Colon (tissue), 2 donors: Measurements from ENCODE around the gene CASP6.

Experiments used
- FAIRE-seq: peaks from 2 replicates; lab custom pipeline; 2012; peaks lifted over from hg19 to GRCh38; lab: Jason Lieb, UNC
- donor health status: control.
- donor health status: control.

Gene CASP6

DNA sequence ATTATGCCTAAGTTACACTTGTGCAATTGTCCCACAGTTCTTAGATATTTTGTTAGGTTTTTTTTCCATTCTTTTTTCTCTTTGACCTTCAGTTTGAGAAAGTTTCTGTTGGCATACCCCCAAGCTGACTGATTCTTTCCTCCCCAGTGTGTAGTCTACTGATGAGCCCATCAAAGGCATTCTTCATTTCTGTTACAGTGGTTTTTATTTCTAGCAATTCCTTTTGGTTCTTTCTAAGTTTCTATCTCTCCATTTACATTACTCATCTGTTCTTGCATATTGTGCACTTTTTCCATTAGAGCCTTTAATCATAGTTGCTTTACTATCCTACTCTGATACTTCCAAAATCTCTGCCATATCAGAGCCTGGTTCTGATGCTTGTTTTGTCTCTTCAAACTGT, 31.9 kb downstream of the CASP6 start:
- no peak for FAIRE-seq

DNA sequence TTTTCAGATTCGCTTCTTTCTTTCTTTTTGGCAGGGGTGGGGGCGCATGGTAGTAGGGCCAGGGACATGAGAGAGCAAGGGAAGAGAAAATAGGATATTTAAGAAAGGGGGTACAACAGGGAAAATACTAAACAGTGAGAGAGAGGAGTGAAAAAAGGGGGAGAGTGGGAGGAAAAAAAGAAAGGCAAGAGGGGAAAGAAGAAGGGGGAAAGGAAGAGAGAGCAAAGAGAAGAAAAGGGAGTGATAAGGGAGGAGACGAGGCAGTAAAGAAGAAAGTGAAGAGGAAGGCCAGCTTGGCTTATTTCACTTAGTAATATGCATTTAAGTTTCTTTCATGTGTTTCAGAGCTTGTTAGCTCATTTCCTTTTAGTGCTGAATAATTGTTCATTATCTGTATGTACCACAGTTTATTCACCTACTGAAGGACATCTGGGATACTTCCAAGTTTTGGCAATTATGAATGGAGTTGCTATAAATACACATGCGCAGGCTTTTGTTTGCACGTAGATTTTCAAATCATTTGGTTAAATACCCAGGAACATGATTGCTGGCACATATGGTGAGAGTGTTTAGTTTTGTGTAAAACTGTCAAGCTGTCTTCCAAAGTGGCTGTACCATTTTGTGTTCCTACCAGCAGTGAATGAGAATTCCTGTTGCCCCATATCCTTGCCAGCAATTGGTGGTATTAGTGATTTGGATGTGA, 37.3 kb downstream of the CASP6 start:
- no peak for FAIRE-seq

DNA sequence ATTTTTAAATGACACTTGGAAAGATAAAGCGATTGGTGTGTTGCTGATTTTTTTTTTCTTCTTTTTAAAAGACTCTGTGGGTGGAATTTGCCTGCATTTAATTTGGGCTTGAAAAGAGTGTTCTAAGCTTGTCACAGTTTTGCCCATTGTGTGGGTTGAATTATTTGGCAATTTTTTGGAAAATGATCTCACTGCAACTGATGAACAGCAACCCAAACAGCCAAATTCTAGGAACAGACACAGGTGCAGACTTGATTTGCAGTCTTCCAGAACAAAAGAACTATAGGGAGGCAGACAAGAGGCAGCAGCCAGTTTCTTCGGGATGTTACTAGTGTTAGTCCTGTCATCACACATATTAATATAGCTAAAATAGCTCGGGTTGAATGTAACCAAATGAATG, 40.5 kb downstream of the CASP6 start:
- no peak for FAIRE-seq

DNA sequence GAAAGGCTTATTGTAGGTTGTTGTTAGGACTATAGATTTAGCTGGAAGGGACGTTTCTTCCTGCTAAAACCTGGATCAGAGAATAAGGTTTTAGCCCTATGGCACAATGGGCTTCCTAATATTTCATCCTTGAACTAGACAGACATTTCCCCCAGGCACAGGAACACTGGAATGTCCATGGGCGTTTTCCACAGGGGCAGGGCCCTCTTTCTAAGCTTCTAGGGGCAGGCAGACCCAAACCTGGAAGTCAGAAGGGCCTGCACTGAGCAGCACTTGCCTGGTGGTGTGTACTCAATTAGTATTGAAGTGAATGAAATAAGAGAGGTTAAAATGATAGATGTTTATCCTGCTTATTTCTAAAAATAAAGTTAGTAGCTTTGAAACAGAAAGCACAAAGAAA, 41.1 kb downstream of the CASP6 start:
- no peak for FAIRE-seq

DNA sequence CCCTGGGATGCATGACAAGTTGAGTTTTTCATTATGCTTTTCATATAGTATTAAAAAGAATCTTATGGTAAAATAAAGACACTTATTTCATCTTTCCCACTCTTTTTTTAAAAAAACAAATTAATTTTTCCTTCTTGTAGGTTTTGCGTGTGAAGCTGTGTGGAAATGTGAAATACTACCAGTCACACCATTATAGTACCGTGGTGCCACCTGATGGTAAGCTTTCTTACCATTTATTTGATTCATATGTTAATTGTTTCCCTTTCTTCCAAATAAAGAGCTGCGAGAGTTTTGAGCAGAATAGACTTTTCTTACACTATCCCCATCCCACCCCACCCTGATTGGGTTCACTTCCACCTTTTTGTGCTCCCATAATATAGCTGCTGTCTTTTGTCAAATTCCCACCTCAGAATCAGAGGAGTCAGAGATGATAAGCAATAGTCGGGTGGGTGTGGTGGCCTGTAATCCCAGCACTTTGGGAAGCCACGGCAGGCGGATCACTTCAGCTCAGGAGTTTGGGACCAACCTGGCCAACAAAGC, 44.3 kb downstream of the CASP6 start:
- no peak for FAIRE-seq

DNA sequence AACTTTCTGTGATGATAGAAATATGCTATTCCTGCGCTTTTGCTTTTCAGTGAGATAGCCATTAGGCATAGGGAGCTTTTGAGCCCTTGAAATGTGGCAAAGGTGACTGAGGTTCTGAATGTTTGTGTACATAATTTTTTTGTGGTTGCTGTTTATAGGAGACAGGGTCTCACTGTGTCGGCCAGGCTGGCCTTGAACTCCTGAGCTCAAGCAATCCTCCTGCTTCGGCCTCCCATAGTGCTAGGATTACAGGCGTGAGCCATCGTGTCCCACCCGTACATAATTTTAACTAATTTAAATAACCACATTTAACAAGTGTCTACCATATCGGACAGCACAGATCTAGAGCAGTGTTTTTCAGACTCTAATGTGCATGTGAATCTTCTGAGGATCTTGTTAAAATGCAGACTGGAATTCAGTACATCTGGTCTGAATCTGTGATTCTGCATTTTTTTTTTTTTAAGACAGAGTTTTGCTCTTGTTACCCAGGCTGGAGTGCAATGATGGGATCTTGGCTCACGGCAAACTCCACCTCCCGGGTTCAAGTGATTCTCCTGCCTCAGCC, 45.3 kb downstream of the CASP6 start:
- FAIRE-seq: no peak

DNA sequence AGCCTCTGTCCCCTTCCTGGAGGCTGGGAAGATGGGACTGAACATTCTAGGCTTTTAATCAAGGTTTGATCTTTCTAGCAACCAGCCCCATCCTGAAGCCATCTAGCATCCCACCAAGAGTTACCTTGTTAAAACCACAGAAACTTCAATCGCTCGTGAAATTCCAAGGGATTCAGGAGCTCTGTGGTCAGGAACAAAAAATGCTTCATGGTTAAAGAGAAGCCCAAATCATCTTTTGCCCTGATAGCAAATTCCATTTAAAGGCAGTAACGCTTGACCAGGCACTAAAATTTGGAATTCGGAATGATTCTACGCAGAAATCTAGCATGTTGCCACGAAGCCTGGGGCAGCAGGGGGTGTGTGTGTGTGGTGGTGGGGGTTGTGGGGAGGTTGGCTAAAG, 47.8 kb downstream of the CASP6 start:
- no peak for FAIRE-seq

DNA sequence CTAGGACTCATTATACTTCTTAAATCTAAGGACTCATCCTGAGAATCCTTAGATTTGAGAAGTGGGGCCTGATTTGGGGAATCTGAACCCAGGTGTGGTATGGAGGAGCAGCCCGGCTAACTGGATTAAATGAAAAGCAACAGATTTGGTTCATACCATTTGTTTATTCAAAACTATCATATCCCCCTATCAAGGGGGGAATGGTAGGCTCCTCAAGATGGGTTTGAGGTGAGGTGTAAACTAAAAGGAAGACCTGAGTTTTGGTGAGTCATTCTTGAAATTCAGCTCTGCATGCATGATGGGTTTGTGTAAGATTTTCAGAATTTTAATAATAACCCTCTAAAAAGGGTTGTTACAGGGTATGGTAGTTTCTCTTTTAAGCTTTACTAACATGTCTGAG, 53.4 kb downstream of the CASP6 start:
- no peak for FAIRE-seq

DNA sequence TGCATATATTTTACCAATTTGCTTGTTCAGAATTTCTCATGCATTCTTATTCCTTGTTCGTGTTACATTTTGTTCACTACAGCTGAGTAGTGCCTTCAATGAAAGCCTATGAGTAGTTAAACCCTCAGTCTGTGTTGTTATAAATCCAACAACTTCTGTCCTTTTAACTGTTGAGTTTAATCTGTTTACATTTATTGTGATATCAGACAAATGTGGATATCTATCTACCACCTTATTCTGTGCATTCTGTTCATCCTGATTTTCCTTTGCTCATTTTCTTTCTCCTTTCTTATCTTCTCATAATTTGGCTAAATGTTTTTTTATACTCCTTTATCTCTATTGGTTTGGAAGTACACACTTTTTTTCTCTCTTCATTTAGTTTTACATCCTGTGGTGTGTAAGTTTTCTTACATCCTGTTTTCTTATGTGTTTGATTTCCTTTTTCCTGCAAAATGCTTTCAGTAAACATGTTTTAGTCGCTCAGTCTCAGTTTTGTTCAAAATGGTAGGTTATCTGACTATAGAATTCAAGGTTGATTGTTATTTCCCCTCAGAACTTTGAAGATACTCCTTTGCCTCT, 54.2 kb downstream of the CASP6 start:
- no peak for FAIRE-seq

DNA sequence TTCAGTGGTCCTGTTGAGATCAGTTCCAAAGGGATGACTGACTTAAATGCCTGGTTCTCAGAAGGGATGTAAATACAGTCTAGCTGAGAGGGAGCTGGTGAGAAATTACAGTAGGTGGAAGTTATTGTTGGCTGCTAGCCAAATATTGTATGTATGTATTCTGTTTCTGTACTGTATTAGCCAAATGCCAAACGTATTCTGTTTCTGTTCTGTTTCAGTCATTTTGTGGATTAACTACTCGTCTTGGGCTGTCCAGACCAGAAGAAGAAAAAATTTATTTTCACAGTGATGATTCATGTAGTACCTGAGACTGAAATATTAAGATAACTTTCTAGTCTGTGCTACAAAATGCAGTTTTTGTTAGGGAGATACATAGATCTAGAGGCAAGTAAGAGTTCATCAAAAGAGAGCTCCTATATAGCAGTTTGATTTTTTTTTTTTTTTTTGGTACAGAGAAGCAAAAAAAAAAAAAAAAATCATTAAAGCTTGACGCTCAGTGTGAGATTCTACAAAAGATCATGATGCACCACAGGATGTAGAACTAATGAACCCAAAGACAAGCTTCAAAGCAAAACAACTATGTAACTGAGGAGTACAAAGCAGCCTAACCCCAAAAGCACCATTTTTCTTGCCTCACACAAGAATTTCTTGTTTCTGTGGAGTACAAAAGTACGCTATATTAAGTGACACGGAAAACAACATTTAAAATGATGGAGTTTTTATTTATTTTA, 54.8 kb downstream of the CASP6 start:
- FAIRE-seq: no peak

DNA sequence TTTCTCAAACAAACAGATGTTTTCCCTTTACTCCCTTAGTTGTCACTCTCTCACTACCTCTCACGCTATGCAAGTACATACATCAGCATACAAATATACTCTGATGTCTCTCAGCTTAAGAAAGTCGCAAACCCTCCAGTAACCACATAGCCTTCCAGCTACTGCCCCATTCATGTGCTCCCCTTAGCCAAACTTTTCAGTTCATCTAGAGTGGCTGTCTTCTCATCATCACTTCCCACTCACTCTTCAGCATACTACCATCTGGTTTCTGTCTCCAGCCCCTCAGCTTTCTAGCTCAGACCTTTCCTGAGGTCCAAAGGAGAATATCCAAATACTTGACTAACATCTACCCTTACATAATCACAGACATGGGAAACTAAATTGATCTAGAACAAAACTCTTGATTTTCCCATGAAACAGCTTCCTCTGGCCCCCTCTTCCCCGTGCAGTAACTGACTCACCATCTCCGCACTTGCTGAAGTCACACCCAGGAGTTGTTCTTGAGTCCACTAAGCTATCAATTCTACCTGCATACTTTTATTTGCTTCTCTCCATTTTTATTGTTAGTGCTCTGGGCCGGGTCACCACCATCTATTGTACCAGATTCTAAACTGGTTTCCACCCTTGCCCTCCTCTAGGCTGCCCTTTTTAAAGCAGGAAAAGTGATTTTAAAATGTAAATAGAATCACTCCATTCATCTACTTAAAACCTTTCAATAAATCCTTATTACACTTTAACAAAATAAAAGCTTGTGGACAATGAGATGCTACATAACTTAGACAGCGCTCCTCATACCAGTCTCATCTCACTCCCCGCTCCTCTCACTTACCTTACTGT, 57.2 kb downstream of the CASP6 start:
- FAIRE-seq: no peak

DNA sequence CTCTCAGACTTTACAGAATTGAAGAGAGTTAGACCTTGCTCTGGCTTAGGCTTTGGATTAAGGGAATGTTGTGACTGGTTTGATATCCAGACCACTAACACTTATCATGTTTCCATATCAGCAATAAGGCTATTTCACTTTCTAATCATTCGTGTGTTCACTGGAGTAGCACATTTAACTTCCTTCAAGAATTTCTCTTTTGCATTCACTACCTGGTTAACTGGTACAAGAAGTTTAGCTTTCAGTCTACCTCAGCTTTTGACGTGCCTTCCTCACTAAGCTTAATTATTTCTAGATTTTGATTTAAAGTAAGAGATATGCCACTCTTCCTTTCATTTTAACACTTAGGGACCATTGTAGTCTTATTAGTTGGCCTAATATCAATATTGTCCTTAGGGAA, 62.6 kb downstream of the CASP6 start:
- no peak for FAIRE-seq
